HG03159 (cell line): ENCODE data around the gene L3MBTL3.

Experiments used
- ATAC-seq: cut with Tn5 transposase; IDR thresholded peaks from one replicate; pipeline ENCODE4 v1.9.1; 2021; ENCODE audit warnings: mild to moderate bottlenecking, moderate library complexity; ENCODE audit not compliant: unreplicated experiment

The L3MBTL3 gene

GRCh38 chr6:130026859-130027258 lies 8.5 kb downstream of the L3MBTL3 start:
- no peak for ATAC-seq

- ATAC-seq = peak; percentile 92
These were observed 9.6 kb downstream of the L3MBTL3 start for GRCh38 chr6:130027948-130028347.

GRCh38 chr6:130029163-130029562 lies 10.8 kb downstream of the L3MBTL3 start:
- ATAC-seq = no peak

GRCh38 chr6:130032758-130033340 lies 14.5 kb downstream of the L3MBTL3 start:
- ATAC-seq = no peak

GRCh38 chr6:130033949-130034348 lies 15.6 kb downstream of the L3MBTL3 start:
- no peak for ATAC-seq

- no peak for ATAC-seq
These were observed 16.2 kb downstream of the L3MBTL3 start for GRCh38 chr6:130034378-130035146.

GRCh38 chr6:130035211-130035610 lies 16.8 kb downstream of the L3MBTL3 start:
- ATAC-seq = no peak

GRCh38 chr6:130037207-130037811 lies 18.9 kb downstream of the L3MBTL3 start:
- peak; percentile 66 for ATAC-seq

- ATAC-seq = no peak
These were observed 23.2 kb downstream of the L3MBTL3 start for GRCh38 chr6:130041594-130041993.

GRCh38 chr6:130043344-130043743 lies 25.0 kb downstream of the L3MBTL3 start:
- ATAC-seq = no peak

- ATAC-seq = no peak
These were observed 27.2 kb downstream of the L3MBTL3 start for GRCh38 chr6:130045622-130046021.

GRCh38 chr6:130046671-130047070 lies 28.3 kb downstream of the L3MBTL3 start:
- ATAC-seq = no peak

GRCh38 chr6:130047088-130047995 lies 29.0 kb downstream of the L3MBTL3 start:
- no peak for ATAC-seq

- no peak for ATAC-seq
These were observed 31.8 kb downstream of the L3MBTL3 start for GRCh38 chr6:130050230-130050629.

- ATAC-seq = no peak
These were observed 36.3 kb downstream of the L3MBTL3 start for GRCh38 chr6:130054725-130055124.

- ATAC-seq = no peak
These were observed 36.9 kb downstream of the L3MBTL3 start for GRCh38 chr6:130055271-130055670.

GRCh38 chr6:130057495-130057894 lies 39.1 kb downstream of the L3MBTL3 start:
- ATAC-seq = no peak

GRCh38 chr6:130063806-130064205 lies 45.4 kb downstream of the L3MBTL3 start:
- ATAC-seq = no peak

- ATAC-seq = no peak
These were observed 47.3 kb downstream of the L3MBTL3 start for GRCh38 chr6:130065609-130066156.

- ATAC-seq = no peak
These were observed 51.1 kb downstream of the L3MBTL3 start for GRCh38 chr6:130069485-130069884.

GRCh38 chr6:130070326-130070725 lies 51.9 kb downstream of the L3MBTL3 start:
- ATAC-seq = no peak
